HEK293 (cell line): ENCODE data around the gene OPCML.

Experiments used
- CTCF ChIA-PET: fragments of 350-600 bp; formaldehyde crosslinking; extraction: SDS; loops from one replicate; lab custom pipeline; 2021; ENCODE audit warnings: antibody characterized with exemption; lab: Yijun Ruan, JAX
- POLR2A ChIA-PET: fragments of 300-600 bp; formaldehyde crosslinking; extraction: SDS; loops from one replicate; lab custom pipeline; 2020; ENCODE audit warnings: antibody characterized with exemption, inconsistent platforms; lab: Yijun Ruan, JAX
- H3K27ac ChIP-seq: fragments of 200-500 bp; sonication (Bioruptor generic); 2 replicates; pipeline ENCODE4 v1.5.1; 2014; ENCODE audit warnings: low read depth, low read length, control low read depth, inconsistent platforms; ENCODE audit errors: extremely low read depth
- H3K36me3 ChIP-seq, 2 experiments: fragments of 200-500 bp in 1 of 2; sonication (Bioruptor generic) in 1 of 2; 1 replicate in 1 of 2; 2 replicates in 1 of 2; pipeline ENCODE4 v1.5.1; 2014 to 2017; ENCODE audit warnings: inconsistent platforms in 2 of 2, low read length in 2 of 2; ENCODE audit not compliant: control insufficient read depth in 2 of 2, insufficient read depth in 1 of 2
- H3K4me1 ChIP-seq: fragments of 200-500 bp; sonication (Bioruptor generic); 2 replicates; pipeline ENCODE4 v1.5.1; 2014; ENCODE audit warnings: mild to moderate bottlenecking, low read length, inconsistent platforms; ENCODE audit not compliant: control insufficient read depth, insufficient read depth
- H3K4me3 ChIP-seq: 2 replicates; pipeline ENCODE4 v1.5.1; 2011; ENCODE audit warnings: low read depth, mild to moderate bottlenecking, control low read depth, low read length, moderate library complexity
- H3K9me3 ChIP-seq: fragments of 200-500 bp; sonication (Bioruptor generic); 2 replicates; pipeline ENCODE4 v1.5.1; 2014; ENCODE audit warnings: low read depth, low read length, inconsistent platforms; ENCODE audit not compliant: control insufficient read depth, insufficient read depth
- BCL11A ChIP-seq: fragments of 450-650 bp; formaldehyde crosslinking; IDR thresholded peaks from 2 replicates; pipeline ENCODE4 v1.5.1; 2016; ENCODE audit warnings: low read depth, missing biosample characterization, missing genetic modification characterization
- FEZF1 ChIP-seq: fragments of 450-650 bp; formaldehyde crosslinking; IDR thresholded peaks from 2 replicates; pipeline ENCODE4 v1.5.1; 2016; ENCODE audit warnings: missing biosample characterization, missing genetic modification characterization
- IKZF3 ChIP-seq: fragments of 450-650 bp; IDR thresholded peaks from 2 replicates; pipeline ENCODE4 v1.5.0; 2018; ENCODE audit warnings: missing biosample characterization, mild to moderate bottlenecking, missing genetic modification characterization, moderate library complexity
- SP3 ChIP-seq: fragments of 450-650 bp; formaldehyde crosslinking; IDR thresholded peaks from 2 replicates; pipeline ENCODE4 v1.5.1; 2016; ENCODE audit warnings: missing biosample characterization, missing genetic modification characterization
- WT1 ChIP-seq: fragments of 450-650 bp; formaldehyde crosslinking; IDR thresholded peaks from 2 replicates; pipeline ENCODE4 v1.5.1; 2016; ENCODE audit warnings: missing biosample characterization, missing genetic modification characterization
- ZBTB20 ChIP-seq: fragments of 450-650 bp; formaldehyde crosslinking; IDR thresholded peaks from 2 replicates; pipeline ENCODE4 v1.5.1; 2016; ENCODE audit warnings: missing biosample characterization, missing genetic modification characterization
- ZNF114 ChIP-seq: fragments of 450-650 bp; formaldehyde crosslinking; IDR thresholded peaks from 2 replicates; pipeline ENCODE4 v1.5.0; 2017; ENCODE audit warnings: missing biosample characterization, missing genetic modification characterization
- ZNF132 ChIP-seq: fragments of 450-650 bp; formaldehyde crosslinking; IDR thresholded peaks from 2 replicates; pipeline ENCODE4 v1.5.1; 2017; ENCODE audit warnings: missing biosample characterization, missing genetic modification characterization, borderline replicate concordance
- ZNF157 ChIP-seq: fragments of 450-650 bp; formaldehyde crosslinking; IDR thresholded peaks from 2 replicates; pipeline ENCODE4 v1.5.1; 2016; ENCODE audit warnings: missing biosample characterization, missing genetic modification characterization
- ZNF677 ChIP-seq: fragments of 450-650 bp; IDR thresholded peaks from 2 replicates; pipeline ENCODE4 v1.5.0; 2018; ENCODE audit warnings: missing biosample characterization, mild to moderate bottlenecking, missing genetic modification characterization, moderate library complexity
- ZNF747 ChIP-seq: fragments of 450-650 bp; formaldehyde crosslinking; IDR thresholded peaks from 2 replicates; pipeline ENCODE4 v1.5.1; 2016; ENCODE audit warnings: missing biosample characterization, missing genetic modification characterization
- ZNF791 ChIP-seq: fragments of 450-650 bp; formaldehyde crosslinking; IDR thresholded peaks from 2 replicates; pipeline ENCODE4 v1.5.1; 2016; ENCODE audit warnings: missing biosample characterization, missing genetic modification characterization
- ZSCAN23 ChIP-seq: fragments of 450-650 bp; formaldehyde crosslinking; IDR thresholded peaks from 2 replicates; pipeline ENCODE4 v1.5.1; 2016; ENCODE audit warnings: missing biosample characterization, missing genetic modification characterization
- TF ChIP-seq, protein P1 (sequence below): fragments of 450-650 bp; formaldehyde crosslinking; IDR thresholded peaks from 2 replicates; pipeline ENCODE4 v1.5.1; 2017; ENCODE audit warnings: missing biosample characterization, missing genetic modification characterization
- TF ChIP-seq, protein P2 (sequence below): fragments of 450-650 bp; formaldehyde crosslinking; IDR thresholded peaks from 2 replicates; pipeline ENCODE4 v1.5.1; 2017; ENCODE audit warnings: missing biosample characterization, missing genetic modification characterization
- TF ChIP-seq, protein P3 (sequence below): fragments of 450-650 bp; formaldehyde crosslinking; IDR thresholded peaks from 2 replicates; pipeline ENCODE4 v1.5.1; 2016; ENCODE audit warnings: missing biosample characterization, missing genetic modification characterization
- TF ChIP-seq, protein P4 (sequence below): fragments of 450-650 bp; formaldehyde crosslinking; IDR thresholded peaks from 2 replicates; pipeline ENCODE4 v1.5.1; 2017; ENCODE audit warnings: missing biosample characterization, missing genetic modification characterization
- TF ChIP-seq, protein P5 (sequence below): fragments of 450-650 bp; formaldehyde crosslinking; IDR thresholded peaks from 2 replicates; pipeline ENCODE4 v1.5.1; 2016; ENCODE audit warnings: missing biosample characterization, missing genetic modification characterization

Gene OPCML

DNA sequence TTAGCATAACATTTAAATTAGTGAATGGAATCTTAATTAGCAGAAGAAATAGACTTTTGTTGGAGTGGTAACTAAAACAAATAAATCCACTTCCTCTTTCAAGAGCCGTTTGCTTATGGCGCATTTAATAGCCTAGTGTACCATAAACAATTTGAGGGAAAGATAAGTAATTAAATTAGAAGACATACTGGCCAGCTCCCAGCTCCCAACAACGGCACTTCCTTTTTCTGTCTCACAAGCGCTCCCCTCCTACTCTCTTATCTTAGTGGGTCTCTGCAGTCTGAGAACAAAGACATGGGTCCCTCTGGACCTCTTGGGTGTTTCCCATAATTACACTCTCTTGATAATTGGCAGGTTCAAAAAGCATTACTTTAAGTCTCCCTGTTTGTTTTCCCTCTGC, 146.0 kb downstream of the OPCML start:
- Histone ChIP-seq H3K4me1 (no peaks in the 10 kb centered on the region), H3K27ac (no peak overlapping the region), H3K36me3 (no peaks in the 10 kb centered on the region), H3K4me3 (no peak overlapping the region), H3K9me3 (no peaks in the 10 kb centered on the region)
- POLR2A ChIA-PET: no interaction called here
- no peak for TF ChIP-seq ZNF677 (tag by site-specific recombination)
- no peak for TF ChIP-seq ZBTB20 (tag by site-specific recombination)
- TF ChIP-seq, protein P1, sequence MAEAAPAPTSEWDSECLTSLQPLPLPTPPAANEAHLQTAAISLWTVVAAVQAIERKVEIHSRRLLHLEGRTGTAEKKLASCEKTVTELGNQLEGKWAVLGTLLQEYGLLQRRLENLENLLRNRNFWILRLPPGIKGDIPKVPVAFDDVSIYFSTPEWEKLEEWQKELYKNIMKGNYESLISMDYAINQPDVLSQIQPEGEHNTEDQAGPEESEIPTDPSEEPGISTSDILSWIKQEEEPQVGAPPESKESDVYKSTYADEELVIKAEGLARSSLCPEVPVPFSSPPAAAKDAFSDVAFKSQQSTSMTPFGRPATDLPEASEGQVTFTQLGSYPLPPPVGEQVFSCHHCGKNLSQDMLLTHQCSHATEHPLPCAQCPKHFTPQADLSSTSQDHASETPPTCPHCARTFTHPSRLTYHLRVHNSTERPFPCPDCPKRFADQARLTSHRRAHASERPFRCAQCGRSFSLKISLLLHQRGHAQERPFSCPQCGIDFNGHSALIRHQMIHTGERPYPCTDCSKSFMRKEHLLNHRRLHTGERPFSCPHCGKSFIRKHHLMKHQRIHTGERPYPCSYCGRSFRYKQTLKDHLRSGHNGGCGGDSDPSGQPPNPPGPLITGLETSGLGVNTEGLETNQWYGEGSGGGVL: no peak
- TF ChIP-seq, protein P2, sequence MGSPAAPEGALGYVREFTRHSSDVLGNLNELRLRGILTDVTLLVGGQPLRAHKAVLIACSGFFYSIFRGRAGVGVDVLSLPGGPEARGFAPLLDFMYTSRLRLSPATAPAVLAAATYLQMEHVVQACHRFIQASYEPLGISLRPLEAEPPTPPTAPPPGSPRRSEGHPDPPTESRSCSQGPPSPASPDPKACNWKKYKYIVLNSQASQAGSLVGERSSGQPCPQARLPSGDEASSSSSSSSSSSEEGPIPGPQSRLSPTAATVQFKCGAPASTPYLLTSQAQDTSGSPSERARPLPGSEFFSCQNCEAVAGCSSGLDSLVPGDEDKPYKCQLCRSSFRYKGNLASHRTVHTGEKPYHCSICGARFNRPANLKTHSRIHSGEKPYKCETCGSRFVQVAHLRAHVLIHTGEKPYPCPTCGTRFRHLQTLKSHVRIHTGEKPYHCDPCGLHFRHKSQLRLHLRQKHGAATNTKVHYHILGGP: no peak
- TF ChIP-seq ZSCAN23 (tag by site-specific recombination): no peak
- CTCF ChIA-PET: interaction anchor here (1.7 kb wide), 1 partner anchor 222 kb away, joined by 5 read pairs; no protein-coding TSS in a partner anchor

DNA sequence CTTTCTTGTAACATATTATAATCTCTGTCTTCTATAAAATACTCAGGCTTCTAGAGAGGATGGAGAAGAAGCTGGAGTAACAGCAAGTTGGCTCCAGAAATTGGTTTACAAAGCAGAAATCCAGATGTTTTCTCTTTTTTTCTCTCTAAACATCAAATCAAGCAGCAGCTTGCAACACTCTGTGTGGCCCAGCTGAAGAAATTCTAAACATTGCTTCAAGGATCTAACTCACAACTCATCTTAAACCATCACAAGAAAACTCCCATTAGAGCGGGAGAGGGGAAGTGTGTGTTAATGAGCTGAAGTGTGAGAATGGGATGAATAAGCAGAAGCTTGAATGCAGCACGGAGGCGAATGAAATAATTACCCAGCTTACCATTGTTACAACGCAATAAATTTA, 146.5 kb downstream of the OPCML start:
- H3K36me3 ChIP-seq: no peaks in the 10 kb centered on the region
- no peak overlapping the region for H3K27ac ChIP-seq
- H3K9me3 ChIP-seq: no peaks in the 10 kb centered on the region
- H3K4me3 ChIP-seq: no peak overlapping the region
- no peaks in the 10 kb centered on the region for H3K4me1 ChIP-seq
- POLR2A ChIA-PET: no interaction called here
- CTCF ChIA-PET: interaction anchor here (1.7 kb wide), 1 partner anchor 221 kb away, joined by 5 read pairs; no protein-coding TSS in a partner anchor
- no peak for TF ChIP-seq ZNF114 (tag by site-specific recombination)
- no peak for TF ChIP-seq IKZF3 (tag by site-specific recombination)
- no peak for TF ChIP-seq ZNF157 (tag by site-specific recombination)
- no peak for TF ChIP-seq BCL11A
- no peak for TF ChIP-seq ZNF747
- no peak for TF ChIP-seq ZNF132 (tag by site-specific recombination)
- TF ChIP-seq, protein P3, sequence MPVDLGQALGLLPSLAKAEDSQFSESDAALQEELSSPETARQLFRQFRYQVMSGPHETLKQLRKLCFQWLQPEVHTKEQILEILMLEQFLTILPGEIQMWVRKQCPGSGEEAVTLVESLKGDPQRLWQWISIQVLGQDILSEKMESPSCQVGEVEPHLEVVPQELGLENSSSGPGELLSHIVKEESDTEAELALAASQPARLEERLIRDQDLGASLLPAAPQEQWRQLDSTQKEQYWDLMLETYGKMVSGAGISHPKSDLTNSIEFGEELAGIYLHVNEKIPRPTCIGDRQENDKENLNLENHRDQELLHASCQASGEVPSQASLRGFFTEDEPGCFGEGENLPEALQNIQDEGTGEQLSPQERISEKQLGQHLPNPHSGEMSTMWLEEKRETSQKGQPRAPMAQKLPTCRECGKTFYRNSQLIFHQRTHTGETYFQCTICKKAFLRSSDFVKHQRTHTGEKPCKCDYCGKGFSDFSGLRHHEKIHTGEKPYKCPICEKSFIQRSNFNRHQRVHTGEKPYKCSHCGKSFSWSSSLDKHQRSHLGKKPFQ (tag by site-specific recombination): no peak
- no peak for TF ChIP-seq SP3
- TF ChIP-seq, protein P4, sequence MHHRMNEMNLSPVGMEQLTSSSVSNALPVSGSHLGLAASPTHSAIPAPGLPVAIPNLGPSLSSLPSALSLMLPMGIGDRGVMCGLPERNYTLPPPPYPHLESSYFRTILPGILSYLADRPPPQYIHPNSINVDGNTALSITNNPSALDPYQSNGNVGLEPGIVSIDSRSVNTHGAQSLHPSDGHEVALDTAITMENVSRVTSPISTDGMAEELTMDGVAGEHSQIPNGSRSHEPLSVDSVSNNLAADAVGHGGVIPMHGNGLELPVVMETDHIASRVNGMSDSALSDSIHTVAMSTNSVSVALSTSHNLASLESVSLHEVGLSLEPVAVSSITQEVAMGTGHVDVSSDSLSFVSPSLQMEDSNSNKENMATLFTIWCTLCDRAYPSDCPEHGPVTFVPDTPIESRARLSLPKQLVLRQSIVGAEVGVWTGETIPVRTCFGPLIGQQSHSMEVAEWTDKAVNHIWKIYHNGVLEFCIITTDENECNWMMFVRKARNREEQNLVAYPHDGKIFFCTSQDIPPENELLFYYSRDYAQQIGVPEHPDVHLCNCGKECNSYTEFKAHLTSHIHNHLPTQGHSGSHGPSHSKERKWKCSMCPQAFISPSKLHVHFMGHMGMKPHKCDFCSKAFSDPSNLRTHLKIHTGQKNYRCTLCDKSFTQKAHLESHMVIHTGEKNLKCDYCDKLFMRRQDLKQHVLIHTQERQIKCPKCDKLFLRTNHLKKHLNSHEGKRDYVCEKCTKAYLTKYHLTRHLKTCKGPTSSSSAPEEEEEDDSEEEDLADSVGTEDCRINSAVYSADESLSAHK: no peak
- no peak for TF ChIP-seq FEZF1 (tag by site-specific recombination)
- TF ChIP-seq ZNF791 (tag by site-specific recombination): no peak
- TF ChIP-seq, protein P5, sequence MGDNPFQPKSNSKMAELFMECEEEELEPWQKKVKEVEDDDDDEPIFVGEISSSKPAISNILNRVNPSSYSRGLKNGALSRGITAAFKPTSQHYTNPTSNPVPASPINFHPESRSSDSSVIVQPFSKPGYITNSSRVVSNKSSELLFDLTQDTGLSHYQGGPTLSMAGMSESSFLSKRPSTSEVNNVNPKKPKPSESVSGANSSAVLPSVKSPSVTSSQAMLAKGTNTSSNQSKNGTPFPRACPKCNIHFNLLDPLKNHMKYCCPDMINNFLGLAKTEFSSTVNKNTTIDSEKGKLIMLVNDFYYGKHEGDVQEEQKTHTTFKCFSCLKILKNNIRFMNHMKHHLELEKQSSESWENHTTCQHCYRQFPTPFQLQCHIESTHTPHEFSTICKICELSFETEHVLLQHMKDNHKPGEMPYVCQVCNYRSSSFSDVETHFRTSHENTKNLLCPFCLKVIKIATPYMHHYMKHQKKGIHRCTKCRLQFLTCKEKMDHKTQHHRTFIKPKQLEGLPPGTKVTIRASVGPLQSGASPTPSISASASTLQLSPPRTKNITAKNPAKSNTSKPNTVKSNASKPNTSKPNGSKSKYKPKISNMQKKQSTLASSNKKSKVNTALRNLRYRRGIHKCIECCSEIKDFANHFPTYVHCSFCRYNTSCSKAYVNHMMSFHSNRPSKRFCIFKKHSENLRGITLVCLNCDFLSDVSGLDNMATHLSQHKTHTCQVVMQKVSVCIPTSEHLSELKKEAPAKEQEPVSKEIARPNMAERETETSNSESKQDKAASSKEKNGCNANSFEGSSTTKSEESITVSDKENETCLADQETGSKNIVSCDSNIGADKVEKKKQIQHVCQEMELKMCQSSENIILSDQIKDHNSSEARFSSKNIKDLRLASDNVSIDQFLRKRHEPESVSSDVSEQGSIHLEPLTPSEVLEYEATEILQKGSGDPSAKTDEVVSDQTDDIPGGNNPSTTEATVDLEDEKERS (tag by site-specific recombination): no peak
- no peak for TF ChIP-seq WT1
